Adrenal gland (tissue), 12 donors: ENCODE results near the gene MLNR. TPM values are rescaled to one million over a fixed set of nuclear protein-coding genes. Genes with fewer than 3 reads are reported as not detected.

Experiments
- DNase-seq, 7 donors: peaks; one replicate each; pipeline ENCODE4 v3.0.0-alpha.2; 2019 to 2020
- H3K27ac ChIP-seq, 5 donors: fragments of 200-600 bp; sonication (generic) in 4 of 5; 1 replicate in 3 of 5; 2 replicates in 2 of 5; pipeline versions ENCODE4 v1.5.1 to v1.8.0; 2016 to 2020; ENCODE audit warnings: mild to moderate bottlenecking in 1 of 5
- H3K27me3 ChIP-seq: fragments of 200-600 bp; 2 replicates; pipeline ENCODE4 v1.8.0; 2021
- H3K36me3 ChIP-seq, 2 donors: fragments of 200-600 bp; replicated peaks in 1 of 2; 1 replicate in 1 of 2; 2 replicates in 1 of 2; pipeline versions ENCODE4 v1.5.1 to v1.8.0; 2018 to 2022
- H3K4me1 ChIP-seq, 2 donors: fragments of 200-600 bp; replicated peaks in 1 of 2; 1 replicate in 1 of 2; 2 replicates in 1 of 2; pipeline versions ENCODE4 v1.5.1 to v1.8.0; 2018 to 2021
- H3K4me3 ChIP-seq, 4 donors: fragments of 200-600 bp; sonication (generic) in 3 of 4; one replicate each; pipeline ENCODE4 v1.5.1; 2016 to 2018
- H3K9me3 ChIP-seq, 3 donors: fragments of 200-600 bp; sonication (generic) in 1 of 3; replicated peaks in 1 of 3; 1 replicate in 2 of 3; 2 replicates in 1 of 3; pipeline versions ENCODE4 v1.5.1 to v1.8.0; 2016 to 2021
- CTCF ChIP-seq, 6 experiments: fragments of 450-650 bp in 4 of 6; fragments of 200-600 bp in 2 of 6; sonication (generic) in 1 of 6; IDR thresholded peaks; 1 replicate in 5 of 6; 2 replicates in 1 of 6; pipeline versions ENCODE4 v1.5.1 to v1.8.0; 2016 to 2021; ENCODE audit warnings: antibody characterized with exemption in 6 of 6, mild to moderate bottlenecking in 2 of 6, moderate library complexity in 1 of 6
- POLR2A ChIP-seq, 2 donors: fragments of 450-650 bp; IDR thresholded peaks; one replicate each; pipeline ENCODE4 v1.6.1; 2017; ENCODE audit warnings: antibody characterized with exemption in 2 of 2, mild to moderate bottlenecking in 2 of 2, moderate library complexity in 1 of 2
- WGBS, 4 donors: extraction: QIAGEN DNeasy Blood & Tissue Kit in 2 of 4; methylation state at CpG; one replicate each; pipeline versions ENCODE4 v1.1.5 to v1.1.7; 2013 to 2017; 5-methylcytosine and 5-hydroxymethylcytosine counted together
- intact Hi-C, 2 donors: fragments of 100-400 bp; cut with DNase I; formaldehyde crosslinking; loops; one replicate each; pipeline versions ENCODE4 v1.14.1 to v1.15.0; 2022 to 2023
- polyA plus RNA-seq, 3 donors: library from polyadenylated mRNA; stranded (reverse); fragments of 200-250 nt in 2 of 3; fragments of 350-450 nt in 1 of 3; fragmentation: Illumina TruSeq in 1 of 3; extraction: RNeasy Lipid Tissue Mini Kit (QIAGEN cat#74804) in 1 of 3; gene quantifications; one replicate each; pipeline ENCODE4 v1.2.3, GENCODE V29; 2013 to 2014
- total RNA-seq, 9 donors: library from RNA; depleted of rRNA in 4 of 9; stranded (reverse); fragments of >200 nt in 4 of 9; fragments of 120-200 nt in 1 of 9; fragmentation: NEBNext Ultra II Directional in 1 of 9; extraction: Animal tissue kit (Norgen Biotek cat#: 25700) in 1 of 9; gene quantifications; one replicate each; pipeline versions ENCODE4 v1.1.0 to v1.2.4, GENCODE V29; 2013 to 2023
- donor health status: healthy with polysubstance abuse.
- donor health status: Bipolar disorder and iron deficiency.
- donor health status: DM: yes; HTN: yes; CAD: no.
- donor health status: DM: no; HTN: no; CAD: no.
- donor health status: DM: no; HTN: no; CAD: no.
- donor health status: DM: yes; HTN: yes; CAD: no.

MLNR gene
- total and polyA plus RNA-seq, 12 donors, result not detected

DNA sequence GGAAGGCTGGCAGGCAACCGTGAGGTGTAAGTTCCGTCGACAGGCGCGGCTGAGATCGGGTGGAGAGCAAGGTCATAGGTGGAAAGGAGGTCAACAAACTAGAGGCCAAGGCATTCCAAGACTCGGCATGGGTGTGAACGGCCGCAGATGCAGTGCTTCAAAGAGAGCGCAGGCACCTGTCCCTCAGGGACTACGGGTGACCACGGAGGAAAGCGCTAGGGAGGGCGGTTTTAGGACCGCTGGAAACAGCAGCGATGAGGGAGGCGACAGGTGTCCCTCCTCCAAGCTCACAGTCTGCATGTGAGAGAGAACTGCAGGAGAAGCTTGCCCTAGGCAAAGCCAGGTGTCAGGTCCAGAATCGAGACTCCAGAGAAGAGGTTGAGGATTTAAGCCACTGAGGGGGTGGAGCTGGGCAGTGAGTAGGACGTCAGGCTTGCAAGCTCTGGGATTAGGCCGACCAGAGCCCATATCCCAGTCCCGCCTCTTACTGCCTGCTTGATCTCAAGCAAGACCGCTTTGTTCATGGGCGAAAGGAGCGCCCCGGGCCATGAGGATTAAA is 1.6 kb upstream of the MLNR start:
- Histone ChIP-seq H3K36me3 (no peaks in the 10 kb centered on the region), H3K27me3 (peaks cover 27% of the 10 kb centered on the region), H3K27ac (no peak overlapping the region), H3K4me3 (no peak overlapping the region), H3K9me3 (no peaks in the 10 kb centered on the region), H3K4me1 (peaks cover 6 to 21% of the 10 kb centered on the region in 2 donors)
- no peak for TF ChIP-seq POLR2A (IDR thresholded peaks at IDR 0.05)
- intact Hi-C loops, result no loop called here
- WGBS, 4 donors, result 51 to 59% (median 57%) methylated on average over 25 of the region's 25 CpGs
- no peak for DNase-seq

DNA sequence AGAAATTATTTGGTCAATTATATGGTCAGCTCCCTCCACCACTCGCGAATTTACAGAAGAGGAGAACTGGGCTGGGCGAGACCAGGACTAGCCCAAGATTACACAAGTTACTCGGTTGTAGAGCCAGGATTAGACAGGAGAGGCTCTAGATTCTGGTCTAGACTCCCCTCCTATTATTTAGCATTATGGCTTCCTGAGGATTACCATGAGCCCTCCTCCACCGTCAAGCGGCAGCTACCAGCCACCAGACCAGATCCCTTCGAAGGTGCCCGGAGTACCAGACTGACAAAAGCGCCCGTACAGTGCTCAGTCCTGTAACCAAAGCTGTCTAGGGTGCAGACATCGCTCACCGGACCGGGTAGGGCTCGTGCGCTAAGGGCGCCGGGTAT is 497 bp upstream of the MLNR start:
- no peak overlapping the region for H3K27ac ChIP-seq
- peaks cover 6 to 17% of the 10 kb centered on the region in 2 donors for H3K4me1 ChIP-seq
- H3K9me3 ChIP-seq, result no peaks in the 10 kb centered on the region
- intact Hi-C loops, result loop anchor here in 1 of 2 donors (10.0 kb wide), 1 partner anchor 55 kb away; no protein-coding TSS in a partner anchor
- peaks cover 27% of the 10 kb centered on the region for H3K27me3 ChIP-seq
- H3K36me3 ChIP-seq, result no peaks in the 10 kb centered on the region
- peak overlapping the region in 1 of 4 donors; percentile 57 for H3K4me3 ChIP-seq
- no peak for DNase-seq
- 24 to 47% (median 25%) methylated on average over 8 to 17 of the region's 17 CpGs for WGBS, 4 donors
- TF ChIP-seq CTCF (IDR thresholded peaks at IDR 0.05) (no peak), POLR2A (IDR thresholded peaks at IDR 0.05) (no peak)

- H3K4me1 ChIP-seq, result peaks cover 6 to 10% of the 10 kb centered on the region in 2 donors
- no peaks in the 10 kb centered on the region for H3K9me3 ChIP-seq
- peak in 1 of 7 donors; percentile 6 for DNase-seq
- H3K4me3 ChIP-seq, result peak overlapping the region in 2 of 4 donors; percentile 14 to 57
- TF ChIP-seq POLR2A (IDR thresholded peaks at IDR 0.05), result no peak
- no peak for TF ChIP-seq CTCF (IDR thresholded peaks at IDR 0.05)
- intact Hi-C loops, result loop anchor here in 1 of 2 donors (10.0 kb wide), 1 partner anchor 54 kb away; no protein-coding TSS in a partner anchor
- H3K27ac ChIP-seq, result no peak overlapping the region
- no peaks in the 10 kb centered on the region for H3K36me3 ChIP-seq
- WGBS, 4 donors, result 6 to 30% (median 12%) methylated on average over 6 to 73 of the region's 73 CpGs
- peaks cover 27% of the 10 kb centered on the region for H3K27me3 ChIP-seq
These were observed 885 bp downstream of the MLNR start for GRCh38 chr13:49220856-49221589.

- H3K9me3 ChIP-seq, result no peaks in the 10 kb centered on the region
- no peak overlapping the region for H3K27ac ChIP-seq
- H3K27me3 ChIP-seq, result peaks cover 27% of the 10 kb centered on the region
- no peak for DNase-seq
- no peak overlapping the region for H3K4me3 ChIP-seq
- WGBS, 4 donors, result 72 to 82% (median 82%) methylated on average over 4 of the region's 4 CpGs
- no peak for TF ChIP-seq POLR2A (IDR thresholded peaks at IDR 0.05)
- intact Hi-C loops, result loop anchor here in 1 of 2 donors (10.0 kb wide), 1 partner anchor 53 kb away; no protein-coding TSS in a partner anchor
- no peaks in the 10 kb centered on the region for H3K36me3 ChIP-seq
- H3K4me1 ChIP-seq, result peaks cover 6 to 10% of the 10 kb centered on the region in 2 donors
These were observed 1.4 kb downstream of the MLNR start for GRCh38 chr13:49221590-49221965.

- TF ChIP-seq POLR2A (IDR thresholded peaks at IDR 0.05), result no peak
- DNase-seq, result peak in 3 of 7 donors; percentile 28 to 60 (median 52)
These were observed 5.3 kb downstream of the MLNR start for GRCh38 chr13:49225223-49226042.

More at GRCh38 chr13:49225223-49226042, 5.3 kb downstream of the MLNR start:
- intact Hi-C loops, result loop anchor here in 1 of 2 donors (10.0 kb wide), 1 partner anchor 49 kb away; no protein-coding TSS in a partner anchor
- 63 to 72% (median 68%) methylated on average over 5 of the region's 5 CpGs for whole genome bisulfite sequencing, 4 donors
- Histone ChIP-seq H3K36me3 (no peaks in the 10 kb centered on the region), H3K4me3 (no peak overlapping the region), H3K9me3 (no peaks in the 10 kb centered on the region), H3K27ac (no peak overlapping the region), H3K4me1 (peaks cover 5 to 9% of the 10 kb centered on the region in 2 donors), H3K27me3 (peaks cover 12% of the 10 kb centered on the region)
